ENCODE data around the gene RPP38.

RPP38 gene

GRCh38 chr10:15059914-15060313, 37.2 kb upstream of the RPP38 start:
- Mint-ChIP-seq H3K9me3 (peaks cover 18% of the 10 kb centered on the region), H3K4me3 (no peak overlapping the region), H3K27ac (no peak overlapping the region), H3K36me3 (ENCODE audit: low read depth) (peaks cover 4% of the 10 kb centered on the region), H3K27me3 (ENCODE audit: low read depth) (no peaks in the 10 kb centered on the region), H3K4me1 (no peaks in the 10 kb centered on the region)
- TF ChIP-seq CTCF (IDR thresholded peaks at IDR 0.05; ENCODE audit: unreplicated experiment in 3 of 3), result no peak

- Mint-ChIP-seq H3K4me1 (no peaks in the 10 kb centered on the region), H3K27me3 (ENCODE audit: low read depth) (no peaks in the 10 kb centered on the region), H3K36me3 (ENCODE audit: low read depth) (peaks cover 4% of the 10 kb centered on the region), H3K4me3 (no peak overlapping the region), H3K27ac (no peak overlapping the region), H3K9me3 (peaks cover 25% of the 10 kb centered on the region)
- TF ChIP-seq CTCF (IDR thresholded peaks at IDR 0.05; ENCODE audit: unreplicated experiment in 3 of 3), result no peak
Observed at GRCh38 chr10:15060638-15061037, 36.5 kb upstream of the RPP38 start.

- Mint-ChIP-seq H3K27me3 (ENCODE audit: low read depth) (peaks cover 5% of the 10 kb centered on the region), H3K4me3 (no peak overlapping the region), H3K9me3 (peaks cover 21% of the 10 kb centered on the region), H3K36me3 (ENCODE audit: low read depth) (peaks cover 6% of the 10 kb centered on the region), H3K27ac (no peak overlapping the region), H3K4me1 (no peaks in the 10 kb centered on the region)
- no peak for TF ChIP-seq CTCF (IDR thresholded peaks at IDR 0.05; ENCODE audit: unreplicated experiment in 3 of 3)
Observed at GRCh38 chr10:15067154-15067553, 30.0 kb upstream of the RPP38 start.

GRCh38 chr10:15068802-15069201, 28.4 kb upstream of the RPP38 start:
- H3K9me3 Mint-ChIP-seq, result peaks cover 30% of the 10 kb centered on the region
- H3K27me3 Mint-ChIP-seq (ENCODE audit: low read depth), result peaks cover 6% of the 10 kb centered on the region
- no peak for TF ChIP-seq CTCF (IDR thresholded peaks at IDR 0.05; ENCODE audit: unreplicated experiment in 3 of 3)
- no peak overlapping the region for H3K27ac Mint-ChIP-seq
- H3K4me1 Mint-ChIP-seq, result no peaks in the 10 kb centered on the region
- H3K36me3 Mint-ChIP-seq (ENCODE audit: low read depth), result peaks cover 18% of the 10 kb centered on the region
- H3K4me3 Mint-ChIP-seq, result no peak overlapping the region

GRCh38 chr10:15069230-15069629, 27.9 kb upstream of the RPP38 start:
- H3K27me3 Mint-ChIP-seq (ENCODE audit: low read depth), result peaks cover 9% of the 10 kb centered on the region
- no peak for TF ChIP-seq CTCF (IDR thresholded peaks at IDR 0.05; ENCODE audit: unreplicated experiment in 3 of 3)

GRCh38 chr10:15072358-15072757, 24.8 kb upstream of the RPP38 start:
- Mint-ChIP-seq H3K4me3 (no peak overlapping the region), H3K27me3 (ENCODE audit: low read depth) (peaks cover 9% of the 10 kb centered on the region), H3K9me3 (peaks cover 19% of the 10 kb centered on the region), H3K36me3 (ENCODE audit: low read depth) (peaks cover 21% of the 10 kb centered on the region), H3K4me1 (no peaks in the 10 kb centered on the region), H3K27ac (no peak overlapping the region)
- no peak for TF ChIP-seq CTCF (IDR thresholded peaks at IDR 0.05; ENCODE audit: unreplicated experiment in 3 of 3)

More at GRCh38 chr10:15069230-15069629, 27.9 kb upstream of the RPP38 start:
- Mint-ChIP-seq H3K27ac (no peak overlapping the region), H3K36me3 (ENCODE audit: low read depth) (peaks cover 21% of the 10 kb centered on the region), H3K4me1 (no peaks in the 10 kb centered on the region), H3K4me3 (no peak overlapping the region), H3K9me3 (peaks cover 29% of the 10 kb centered on the region)

All from nephron (organoid).